Neural crest cell (in vitro differentiated cells): ENCODE measurements around the gene HTR3C. TPM values are rescaled to one million over a fixed set of nuclear protein-coding genes. Genes with fewer than 3 reads are reported as not detected.
"Not testable (repeated sequence)": the region's sequence is repeated elsewhere in the genome, so short reads cannot be mapped to it uniquely, and the experiment has no call there.

Experiments
- DNase-seq: peaks from one replicate; pipeline ENCODE4 v3.0.0; 2021; ENCODE audit warnings: low read depth, mixed read lengths, low spot score
- H3K27ac Mint-ChIP-seq: one replicate; pipeline ENCODE4 v1.8.0; 2021; ENCODE audit warnings: mild to moderate bottlenecking, mixed read lengths; ENCODE audit not compliant: unreplicated experiment
- H3K27me3 Mint-ChIP-seq: 2 replicates; pipeline ENCODE4 v1.8.0; 2021; ENCODE audit warnings: low read depth, mild to moderate bottlenecking, mixed read lengths
- H3K36me3 Mint-ChIP-seq: 2 replicates; pipeline ENCODE4 v1.8.0; 2021; ENCODE audit warnings: low read depth, mild to moderate bottlenecking, mixed read lengths
- H3K4me1 Mint-ChIP-seq: 2 replicates; pipeline ENCODE4 v1.8.0; 2021; ENCODE audit warnings: mixed read lengths
- H3K4me3 Mint-ChIP-seq: one replicate; pipeline ENCODE4 v1.8.0; 2021; ENCODE audit warnings: mild to moderate bottlenecking, mixed read lengths
- H3K9me3 Mint-ChIP-seq: 2 replicates; pipeline ENCODE4 v1.8.0; 2021; ENCODE audit warnings: mixed read lengths
- CTCF ChIP-seq: fragments of 200-600 bp; sonication (generic); conservative IDR thresholded peaks from 2 replicates; pipeline ENCODE4 v1.5.0; 2021; ENCODE audit warnings: antibody characterized with exemption, mild to moderate bottlenecking
- total RNA-seq: library from RNA; stranded (reverse); gene quantifications from 2 replicates; pipeline ENCODE4 v1.2.1, GENCODE V29; 2021

HTR3C gene
- total RNA-seq, 1 donor from 2014 or later: not detected

GRCh38 chr3:184016811-184017671 lies 35.8 kb upstream of the HTR3C start:
- peak; percentile 96 for TF ChIP-seq CTCF
- H3K4me1 Mint-ChIP-seq: peaks cover 35% of the 10 kb centered on the region
- peaks cover 6% of the 10 kb centered on the region for H3K27me3 Mint-ChIP-seq
- H3K9me3 Mint-ChIP-seq: no peaks in the 10 kb centered on the region
- H3K27ac Mint-ChIP-seq: peak overlapping the region; percentile 96
- peak overlapping the region; percentile 100 for H3K4me3 Mint-ChIP-seq
- peak; percentile 39 for DNase-seq
- peaks cover 4% of the 10 kb centered on the region for H3K36me3 Mint-ChIP-seq

GRCh38 chr3:184017672-184018423 lies 35.0 kb upstream of the HTR3C start, which contains the start of gene ABCC5:
ABCC5 (minus strand) TSS chr3:184017884; CDS start chr3:184014392, 3,492 bp downstream.
- DNase-seq: peak; percentile 84
- Mint-ChIP-seq H3K9me3 (no peaks in the 10 kb centered on the region), H3K4me1 (peaks cover 35% of the 10 kb centered on the region), H3K36me3 (no peaks in the 10 kb centered on the region), H3K4me3 (peak within 1 kb of the TSS; percentile 100), H3K27me3 (peaks cover 6% of the 10 kb centered on the region), H3K27ac (peak within 1 kb of the TSS; percentile 96)
- peak; percentile 61 for TF ChIP-seq CTCF

GRCh38 chr3:184018424-184018973 lies 34.3 kb upstream of the HTR3C start:
- Mint-ChIP-seq H3K4me1 (peaks cover 35% of the 10 kb centered on the region), H3K9me3 (no peaks in the 10 kb centered on the region), H3K27me3 (peaks cover 6% of the 10 kb centered on the region), H3K4me3 (peak overlapping the region; percentile 100), H3K36me3 (no peaks in the 10 kb centered on the region), H3K27ac (peak overlapping the region; percentile 62)
- DNase-seq: no peak
- no peak for TF ChIP-seq CTCF

- H3K9me3 Mint-ChIP-seq: no peaks in the 10 kb centered on the region
- H3K4me1 Mint-ChIP-seq: peaks cover 10% of the 10 kb centered on the region
- DNase-seq: no peak
- H3K27ac Mint-ChIP-seq: no peak overlapping the region
- H3K36me3 Mint-ChIP-seq: no peaks in the 10 kb centered on the region
- no peak overlapping the region for H3K4me3 Mint-ChIP-seq
- H3K27me3 Mint-ChIP-seq: peaks cover 12% of the 10 kb centered on the region
- no peak for TF ChIP-seq CTCF
Measured at GRCh38 chr3:184022323-184022722, 30.5 kb upstream of the HTR3C start.

- not testable (repeated sequence) for DNase-seq, H3K4me3 Mint-ChIP-seq, H3K4me1 Mint-ChIP-seq, H3K27ac Mint-ChIP-seq, H3K9me3 Mint-ChIP-seq, H3K36me3 Mint-ChIP-seq
- peaks cover 12% of the 10 kb centered on the region for H3K27me3 Mint-ChIP-seq
Measured at GRCh38 chr3:184025256-184025655, 27.6 kb upstream of the HTR3C start.

- H3K27ac Mint-ChIP-seq, H3K4me1 Mint-ChIP-seq, DNase-seq, H3K4me3 Mint-ChIP-seq, H3K36me3 Mint-ChIP-seq, H3K9me3 Mint-ChIP-seq: not testable (repeated sequence)
- peaks cover 24% of the 10 kb centered on the region for H3K27me3 Mint-ChIP-seq
Measured at GRCh38 chr3:184028275-184028890, 24.5 kb upstream of the HTR3C start.
